DND-41 (cell line): ENCODE results near the gene MBP.

Experiments used
- ATAC-seq: fragments of 200-7000 bp; cut with Tn5 transposase; 3 replicates; pipeline ENCODE4 v1.9.1; 2021; ENCODE audit warnings: low read depth; ENCODE audit not compliant: insufficient read depth
- DNase-seq: peaks from one replicate; pipeline ENCODE4 v3.0.0-alpha.2; 2020
- H2AFZ ChIP-seq: 2 replicates; pipeline ENCODE4 v1.6.0; 2012; ENCODE audit warnings: low read depth, low read length
- H3K27ac ChIP-seq: 2 replicates; pipeline ENCODE4 v1.5.1; 2012; ENCODE audit warnings: low read length, inconsistent platforms
- H3K27me3 ChIP-seq: fragments of 200-600 bp; sonication (generic); 2 replicates; pipeline ENCODE4 v1.6.0; 2012; ENCODE audit warnings: low read length, mild to moderate bottlenecking, inconsistent platforms; ENCODE audit not compliant: insufficient read depth, poor library complexity
- H3K36me3 ChIP-seq: 2 replicates; pipeline ENCODE4 v1.5.1; 2012; ENCODE audit warnings: low read length, inconsistent platforms; ENCODE audit not compliant: insufficient read depth
- H3K4me1 ChIP-seq: 2 replicates; pipeline ENCODE4 v1.5.1; 2012; ENCODE audit warnings: mild to moderate bottlenecking, low read length; ENCODE audit not compliant: insufficient read depth
- H3K4me2 ChIP-seq: 2 replicates; pipeline ENCODE4 v1.6.0; 2012; ENCODE audit warnings: mild to moderate bottlenecking, moderate library complexity, low read length, inconsistent platforms; ENCODE audit not compliant: insufficient read depth
- H3K4me3 ChIP-seq, 2 experiments: fragments of 200-600 bp in 1 of 2; shearing (Covaris generic) in 1 of 2; 2 replicates each; pipeline ENCODE4 v1.5.1; 2012 to 2016; ENCODE audit warnings: inconsistent platforms in 2 of 2, low read length in 2 of 2, mild to moderate bottlenecking in 2 of 2, low read depth in 1 of 2, moderate library complexity in 1 of 2
- H3K79me2 ChIP-seq: 2 replicates; pipeline ENCODE4 v1.6.0; 2012; ENCODE audit warnings: low read length, inconsistent platforms; ENCODE audit not compliant: insufficient read depth
- H3K9ac ChIP-seq: 2 replicates; pipeline ENCODE4 v1.6.0; 2012; ENCODE audit warnings: low read depth, mild to moderate bottlenecking, inconsistent platforms, low read length, moderate library complexity
- H3K9me3 ChIP-seq: 2 replicates; pipeline ENCODE4 v1.5.1; 2012; ENCODE audit warnings: low read length, moderate library complexity, mild to moderate bottlenecking, inconsistent platforms; ENCODE audit not compliant: insufficient read depth, severe bottlenecking
- H4K20me1 ChIP-seq: 2 replicates; pipeline ENCODE4 v1.6.0; 2012; ENCODE audit warnings: low read length; ENCODE audit not compliant: insufficient read depth
- CTCF ChIP-seq: IDR thresholded peaks from 2 replicates; pipeline ENCODE4 v1.5.1; 2012; ENCODE audit warnings: borderline replicate concordance, low read length, moderate library complexity, mild to moderate bottlenecking; ENCODE audit not compliant: poor library complexity, severe bottlenecking; ENCODE audit errors: extremely low read depth
- EZH2 ChIP-seq: IDR thresholded peaks from 3 replicates; pipeline ENCODE4 v1.6.1; 2012; ENCODE audit warnings: borderline replicate concordance, low read depth, mild to moderate bottlenecking, moderate library complexity, low read length, inconsistent platforms; ENCODE audit not compliant: severe bottlenecking

MBP gene

GRCh38 chr18:77098538-77099174, 33.9 kb downstream of the MBP start:
- no peak for ATAC-seq
- Histone ChIP-seq H3K9me3 (no peaks in the 10 kb centered on the region), H3K9ac (peak overlapping the region; percentile 63), H3K4me3 (no peak overlapping the region), H2AFZ (no peak overlapping the region), H3K36me3 (peaks cover 44% of the 10 kb centered on the region), H3K79me2 (peaks cover 66% of the 10 kb centered on the region), H3K4me2 (peak overlapping the region; percentile 65), H3K4me1 (peaks cover 85% of the 10 kb centered on the region), H3K27ac (peak overlapping the region; percentile 97), H3K27me3 (no peaks in the 10 kb centered on the region), H4K20me1 (no peaks in the 10 kb centered on the region)
- peak; percentile 48 for DNase-seq
- no peak for TF ChIP-seq CTCF
- no peak for TF ChIP-seq EZH2

- no peak for DNase-seq
- Histone ChIP-seq H3K36me3 (peaks cover 41% of the 10 kb centered on the region), H4K20me1 (no peaks in the 10 kb centered on the region), H2AFZ (no peak overlapping the region), H3K9me3 (no peaks in the 10 kb centered on the region), H3K4me2 (no peak overlapping the region), H3K4me3 (no peak overlapping the region), H3K27me3 (no peaks in the 10 kb centered on the region), H3K9ac (peak overlapping the region; percentile 63; the same call in 1 of the 2 replicates), H3K79me2 (peaks cover 66% of the 10 kb centered on the region), H3K4me1 (peaks cover 79% of the 10 kb centered on the region), H3K27ac (peak overlapping the region; percentile 97)
- ATAC-seq = no peak
- TF ChIP-seq EZH2 (no peak), CTCF (no peak)
Observed at GRCh38 chr18:77098029-77098428, 34.6 kb downstream of the MBP start.

- H3K4me1 ChIP-seq = peaks cover 78% of the 10 kb centered on the region
- H3K79me2 ChIP-seq = peaks cover 74% of the 10 kb centered on the region
- H3K9me3 ChIP-seq = no peaks in the 10 kb centered on the region
- 0 out of 2 replicates have a peak overlapping the region, but pooled peaks have one; percentile 10 for H3K9ac ChIP-seq
- peak overlapping the region; percentile 97 for H3K27ac ChIP-seq
- ATAC-seq (no peak), DNase-seq (no peak)
- H3K36me3 ChIP-seq = peaks cover 48% of the 10 kb centered on the region
- H3K4me3 ChIP-seq = no peak overlapping the region
- no peaks in the 10 kb centered on the region for H3K27me3 ChIP-seq
- H3K4me2 ChIP-seq = no peak overlapping the region
- no peaks in the 10 kb centered on the region for H4K20me1 ChIP-seq
- no peak overlapping the region for H2AFZ ChIP-seq
- TF ChIP-seq CTCF (no peak), EZH2 (no peak)
Observed at GRCh38 chr18:77096936-77097886, 35.4 kb downstream of the MBP start.
